Endothelial cell of umbilical vein (primary cell): Measurements from ENCODE around the gene MAP1B. TPM values are rescaled to one million over a fixed set of nuclear protein-coding genes. Genes with fewer than 3 reads are reported as not detected.

Source experiments
- BruUV-seq: library from RNA; stranded (reverse); fragments of 400-500 nt; replicated peaks from 2 replicates; lab custom pipeline; 2021; lab: Mats Ljungman, UMichigan
- CTCF ChIA-PET: fragments of 300-600, 350-600 bp; sonication (Branson Sonifier 250); formaldehyde crosslinking; loops from one replicate; lab custom pipeline; 2021; ENCODE audit warnings: antibody characterized with exemption, inconsistent platforms; lab: Charles Lee
- POLR2A ChIA-PET: fragments of 300-600, 350-600 bp; sonication (Branson Sonifier 250); formaldehyde crosslinking; loops from one replicate; lab custom pipeline; 2021; ENCODE audit warnings: antibody characterized with exemption, inconsistent platforms; lab: Charles Lee
- DNase-seq: peaks from one replicate; pipeline ENCODE4 v3.0.0-alpha.2; 2011; ENCODE audit warnings: low read depth, low spot score
- FAIRE-seq: peaks from 2 replicates; lab custom pipeline; 2011; peaks lifted over from hg19 to GRCh38; lab: Jason Lieb, UNC
- H2AFZ ChIP-seq: 2 replicates; pipeline ENCODE4 v1.6.0; 2012; ENCODE audit warnings: low read depth, low read length, control low read depth, inconsistent platforms
- H3K27ac ChIP-seq: 2 replicates; pipeline ENCODE4 v1.5.1; 2011; ENCODE audit warnings: low read depth, mild to moderate bottlenecking, control low read depth, low read length, moderate library complexity; ENCODE audit not compliant: insufficient read depth
- H3K27me3 ChIP-seq, 2 experiments: 2 replicates each; pipeline versions ENCODE4 v1.6.0 to v1.6.1; 2011; ENCODE audit warnings: low read length in 2 of 2, mixed read lengths in 1 of 2; ENCODE audit not compliant: control insufficient read depth in 2 of 2, insufficient read depth in 2 of 2
- H3K36me3 ChIP-seq, 2 experiments: 2 replicates in 1 of 2; 3 replicates in 1 of 2; pipeline ENCODE4 v1.5.1; 2011; ENCODE audit warnings: low read length in 2 of 2, mild to moderate bottlenecking in 1 of 2, moderate library complexity in 1 of 2; ENCODE audit not compliant: control insufficient read depth in 2 of 2, insufficient read depth in 2 of 2; ENCODE audit errors: extremely low read depth in 1 of 2
- H3K4me1 ChIP-seq: 3 replicates; pipeline ENCODE4 v1.5.1; 2011; ENCODE audit warnings: mild to moderate bottlenecking, low read length; ENCODE audit not compliant: control insufficient read depth, insufficient read depth; ENCODE audit errors: extremely low read depth
- H3K4me2 ChIP-seq: 2 replicates; pipeline ENCODE4 v1.6.1; 2011; ENCODE audit warnings: low read length, control low read depth, mixed read lengths; ENCODE audit not compliant: insufficient read depth
- H3K4me3 ChIP-seq, 3 experiments: fragments of 200-600 bp in 1 of 3; sonication (generic), shearing (Covaris generic) in 1 of 3; replicated peaks in 1 of 3; 2 replicates each; pipeline ENCODE4 v1.5.1; 2011 to 2016; ENCODE audit warnings: control low read depth in 3 of 3, low read length in 3 of 3, mild to moderate bottlenecking in 2 of 3, inconsistent platforms in 1 of 3, low read depth in 1 of 3, moderate library complexity in 1 of 3; ENCODE audit not compliant: insufficient read depth in 1 of 3
- H3K79me2 ChIP-seq: 2 replicates; pipeline ENCODE4 v1.6.0; 2012; ENCODE audit warnings: low read length, inconsistent platforms; ENCODE audit not compliant: control insufficient read depth, insufficient read depth
- H3K9ac ChIP-seq: replicated peaks from 2 replicates; pipeline ENCODE3; 2011; ENCODE audit warnings: low read length, control low read depth; ENCODE audit not compliant: insufficient read depth; ENCODE audit errors: extremely low read depth
- H3K9me1 ChIP-seq: replicated peaks from 3 replicates; pipeline ENCODE4 v1.6.0; 2011; ENCODE audit warnings: mild to moderate bottlenecking, low read length; ENCODE audit not compliant: control insufficient read depth, insufficient read depth; ENCODE audit errors: extremely low read depth
- H3K9me3 ChIP-seq: replicated peaks from 2 replicates; pipeline ENCODE4 v1.5.1; 2012; ENCODE audit warnings: low read length, inconsistent platforms; ENCODE audit not compliant: control insufficient read depth, insufficient read depth
- H4K20me1 ChIP-seq: replicated peaks from 2 replicates; pipeline ENCODE3; 2011; ENCODE audit warnings: mild to moderate bottlenecking, low read length; ENCODE audit not compliant: control insufficient read depth, insufficient read depth; ENCODE audit errors: extremely low read depth
- EZH2 ChIP-seq: IDR thresholded peaks from 2 replicates; pipeline ENCODE4 v1.6.1; 2012; ENCODE audit warnings: borderline replicate concordance, low read depth, mild to moderate bottlenecking, moderate library complexity, low read length, inconsistent platforms; ENCODE audit not compliant: severe bottlenecking
- FOS ChIP-seq: IDR thresholded peaks from 2 replicates; pipeline ENCODE4 v1.6.1; 2011; ENCODE audit warnings: mild to moderate bottlenecking, low read length, moderate library complexity, borderline replicate concordance; ENCODE audit not compliant: insufficient read depth
- GATA2 ChIP-seq: IDR thresholded peaks from 2 replicates; pipeline ENCODE4 v1.7.0; 2011; ENCODE audit warnings: low read depth, mild to moderate bottlenecking, moderate library complexity, mixed read lengths, low read length; ENCODE audit not compliant: insufficient read length, insufficient read depth
- JUN ChIP-seq: IDR thresholded peaks from 2 replicates; pipeline ENCODE4 v1.6.1; 2011; ENCODE audit warnings: borderline replicate concordance, low read depth; ENCODE audit not compliant: insufficient read length, insufficient read depth
- MAX ChIP-seq: IDR thresholded peaks from 2 replicates; pipeline ENCODE4 v1.6.1; 2011; ENCODE audit not compliant: insufficient read depth, insufficient read length
- MYC ChIP-seq: IDR thresholded peaks from one replicate; pipeline ENCODE4 v1.6.1; 2011; ENCODE audit warnings: mild to moderate bottlenecking, low read depth, low read length
- POLR2A ChIP-seq: IDR thresholded peaks from 2 replicates; pipeline ENCODE4 v1.6.1; 2012; ENCODE audit warnings: low read depth, mild to moderate bottlenecking, control low read depth, low read length
- POLR2AphosphoS5 ChIP-seq: IDR thresholded peaks from 2 replicates; pipeline ENCODE4 v1.6.1; 2012; ENCODE audit warnings: low read depth, mild to moderate bottlenecking, control low read depth, low read length, moderate library complexity; ENCODE audit not compliant: insufficient read depth
- dilution Hi-C: fragments of 300-500 bp; cut with MboI; formaldehyde crosslinking; loops from one replicate; pipeline ENCODE4 v1.15.0; 2019; ENCODE audit warnings: low sequenced_read_pairs; ENCODE audit not compliant: extremely low pct_ligation_motif_present
- intact Hi-C: fragments of 100-400 bp; cut with micrococcal nuclease; formaldehyde crosslinking; loops from one replicate; pipeline ENCODE4 v1.10.0; 2022
- polyA plus RNA-seq, 4 experiments: library from polyadenylated mRNA; depleted of rRNA in 3 of 4; stranded (reverse) in 3 of 4; unstranded in 1 of 4; fragments of >200 nt; gene quantifications; 2 replicates each; pipeline versions ENCODE4 v1.2.1 to v1.2.3, GENCODE V29; 2011 to 2012; ENCODE audit warnings: missing spikeins in 1 of 4
- total RNA-seq: library from RNA; stranded (reverse); gene quantifications from 2 replicates; pipeline ENCODE4 v1.2.3, GENCODE V29; 2021
- TF ChIP-seq, protein P1 (sequence below), 2 donors: IDR thresholded peaks; 1 replicate in 1 of 2; 2 replicates in 1 of 2; pipeline ENCODE4 v1.5.1; 2011; ENCODE audit warnings: low read length in 2 of 2, mild to moderate bottlenecking in 2 of 2, moderate library complexity in 2 of 2, control low read depth in 1 of 2, inconsistent platforms in 1 of 2, low read depth in 1 of 2; ENCODE audit not compliant: insufficient read depth in 1 of 2; ENCODE audit errors: extremely low read depth in 1 of 2

Gene MAP1B
- total and polyA plus RNA-seq, 2 donors (not counting 3 experiments of a cell fraction or from before 2014, with no cell fraction given) = 55.9 to 263 TPM

DNA sequence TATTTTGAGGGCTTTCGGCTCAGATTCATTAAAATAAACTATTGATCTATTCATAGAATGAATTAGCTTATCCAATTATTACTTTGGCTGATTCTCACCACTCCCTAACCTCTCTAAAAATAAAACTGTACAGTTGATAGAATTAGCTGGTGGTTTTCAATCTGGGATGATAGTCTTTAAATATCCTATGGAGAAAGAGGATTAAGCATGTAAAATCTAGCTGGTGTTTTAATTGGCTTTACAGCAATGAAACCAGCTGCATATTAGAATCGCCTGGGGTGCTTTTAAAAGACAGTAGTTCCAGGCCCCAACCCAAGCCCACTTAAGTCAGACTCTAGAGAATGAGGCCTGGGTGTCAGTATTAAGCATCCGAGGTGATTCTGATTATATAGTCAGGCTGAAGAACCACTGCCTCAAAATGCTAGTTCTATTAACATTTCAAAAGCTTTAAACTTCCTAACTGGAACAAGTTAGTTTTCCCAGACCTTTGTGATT, 95.1 kb downstream of the MAP1B start:
- BruUV-seq = no TSS peak
- POLR2A ChIA-PET = no interaction called here
- no peaks in the 10 kb centered on the region for H3K9me3 ChIP-seq
- no peaks in the 10 kb centered on the region for H4K20me1 ChIP-seq
- H2AFZ ChIP-seq = no peak overlapping the region
- H3K4me2 ChIP-seq = no peak overlapping the region
- no peak for FAIRE-seq
- H3K9me1 ChIP-seq = no peaks in the 10 kb centered on the region
- CTCF ChIA-PET = interaction anchor here (1.0 kb wide), 1 partner anchor 22 kb away, joined by 3 read pairs; no protein-coding TSS in a partner anchor
- peaks cover 30% of the 10 kb centered on the region for H3K79me2 ChIP-seq
- H3K4me3 ChIP-seq = no peak overlapping the region
- intact Hi-C loops (no loop called here), dilution Hi-C loops (no loop called here)
- DNase-seq = no peak
- H3K27me3 ChIP-seq = no peaks in the 10 kb centered on the region
- H3K9ac ChIP-seq = no peak overlapping the region
- no peaks in the 10 kb centered on the region for H3K4me1 ChIP-seq
- TF ChIP-seq, protein P1, sequence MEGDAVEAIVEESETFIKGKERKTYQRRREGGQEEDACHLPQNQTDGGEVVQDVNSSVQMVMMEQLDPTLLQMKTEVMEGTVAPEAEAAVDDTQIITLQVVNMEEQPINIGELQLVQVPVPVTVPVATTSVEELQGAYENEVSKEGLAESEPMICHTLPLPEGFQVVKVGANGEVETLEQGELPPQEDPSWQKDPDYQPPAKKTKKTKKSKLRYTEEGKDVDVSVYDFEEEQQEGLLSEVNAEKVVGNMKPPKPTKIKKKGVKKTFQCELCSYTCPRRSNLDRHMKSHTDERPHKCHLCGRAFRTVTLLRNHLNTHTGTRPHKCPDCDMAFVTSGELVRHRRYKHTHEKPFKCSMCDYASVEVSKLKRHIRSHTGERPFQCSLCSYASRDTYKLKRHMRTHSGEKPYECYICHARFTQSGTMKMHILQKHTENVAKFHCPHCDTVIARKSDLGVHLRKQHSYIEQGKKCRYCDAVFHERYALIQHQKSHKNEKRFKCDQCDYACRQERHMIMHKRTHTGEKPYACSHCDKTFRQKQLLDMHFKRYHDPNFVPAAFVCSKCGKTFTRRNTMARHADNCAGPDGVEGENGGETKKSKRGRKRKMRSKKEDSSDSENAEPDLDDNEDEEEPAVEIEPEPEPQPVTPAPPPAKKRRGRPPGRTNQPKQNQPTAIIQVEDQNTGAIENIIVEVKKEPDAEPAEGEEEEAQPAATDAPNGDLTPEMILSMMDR (IDR thresholded peaks at IDR 0.05; ENCODE audit: extremely low read depth in 1 of 2, insufficient read depth in 1 of 2, low read depth in 1 of 2, low read length in 2 of 2) = no peak
- TF ChIP-seq GATA2 = no peak
- no peak overlapping the region for H3K27ac ChIP-seq
- H3K36me3 ChIP-seq = peaks cover 49 to 62% of the 10 kb centered on the region in 2 experiments

DNA sequence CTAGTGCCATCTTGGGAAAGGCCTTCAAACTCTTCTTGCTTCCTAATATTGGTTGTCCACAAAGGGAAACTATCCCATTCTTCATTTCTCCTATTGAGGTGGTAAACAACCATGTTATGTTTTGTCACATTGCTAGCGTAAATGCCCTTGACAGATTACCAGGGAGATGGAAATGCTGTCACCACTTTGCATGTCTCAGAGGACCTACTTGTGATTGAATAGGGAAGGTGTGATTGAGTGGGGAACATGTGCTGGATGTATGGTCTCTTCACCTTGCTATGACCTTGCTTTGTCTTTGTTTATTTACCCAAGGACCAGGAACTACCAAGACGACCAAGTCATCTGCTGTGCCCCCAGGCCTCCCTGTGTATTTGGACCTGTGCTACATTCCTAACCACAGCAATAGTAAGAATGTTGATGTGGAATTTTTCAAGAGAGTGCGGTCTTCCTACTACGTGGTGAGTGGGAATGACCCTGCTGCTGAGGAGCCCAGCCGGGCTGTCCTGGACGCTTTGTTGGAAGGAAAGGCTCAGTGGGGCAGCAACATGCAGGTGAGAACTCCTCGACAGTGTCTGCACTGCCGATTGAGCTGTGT, 96.1 kb downstream of the MAP1B start:
- H4K20me1 ChIP-seq = no peaks in the 10 kb centered on the region
- H2AFZ ChIP-seq = no peak overlapping the region
- no peaks in the 10 kb centered on the region for H3K9me3 ChIP-seq
- POLR2A ChIA-PET = no interaction called here
- FAIRE-seq (peak; percentile 33), DNase-seq (no peak)
- no peaks in the 10 kb centered on the region for H3K27me3 ChIP-seq
- intact Hi-C loops (no loop called here), dilution Hi-C loops (no loop called here)
- no peak for TF ChIP-seq GATA2
- TF ChIP-seq POLR2AphosphoS5 = no peak
- no peak for TF ChIP-seq EZH2
- no peak for TF ChIP-seq POLR2A
- TF ChIP-seq, protein P1 (IDR thresholded peaks at IDR 0.05; ENCODE audit: extremely low read depth in 1 of 2, insufficient read depth in 1 of 2, low read depth in 1 of 2, low read length in 2 of 2) = no peak
- TF ChIP-seq JUN = no peak
- no peak for TF ChIP-seq MYC
- TF ChIP-seq FOS = no peak
- TF ChIP-seq MAX = no peak
- no peak overlapping the region for H3K27ac ChIP-seq
- no peak overlapping the region for H3K9ac ChIP-seq
- H3K79me2 ChIP-seq = peaks cover 25% of the 10 kb centered on the region
- peaks cover 39 to 52% of the 10 kb centered on the region in 2 experiments for H3K36me3 ChIP-seq
- no TSS peak for BruUV-seq
- H3K4me1 ChIP-seq = peaks cover under 1% of the 10 kb centered on the region
- H3K9me1 ChIP-seq = no peaks in the 10 kb centered on the region
- H3K4me3 ChIP-seq = no peak overlapping the region
- H3K4me2 ChIP-seq = no peak overlapping the region
- CTCF ChIA-PET = no interaction called here
